Measurements from ENCODE around the gene KBTBD13.

Gene KBTBD13

GRCh38 chr15:65050270-65050669, 26.3 kb upstream of the KBTBD13 start:
- DNase-seq (ENCODE audit: extremely low read depth in 1 of 2, low read depth in 1 of 2): no peak

GRCh38 chr15:65051266-65051665, 25.3 kb upstream of the KBTBD13 start:
- DNase-seq (ENCODE audit: extremely low read depth in 1 of 2, low read depth in 1 of 2): no peak

DNA sequence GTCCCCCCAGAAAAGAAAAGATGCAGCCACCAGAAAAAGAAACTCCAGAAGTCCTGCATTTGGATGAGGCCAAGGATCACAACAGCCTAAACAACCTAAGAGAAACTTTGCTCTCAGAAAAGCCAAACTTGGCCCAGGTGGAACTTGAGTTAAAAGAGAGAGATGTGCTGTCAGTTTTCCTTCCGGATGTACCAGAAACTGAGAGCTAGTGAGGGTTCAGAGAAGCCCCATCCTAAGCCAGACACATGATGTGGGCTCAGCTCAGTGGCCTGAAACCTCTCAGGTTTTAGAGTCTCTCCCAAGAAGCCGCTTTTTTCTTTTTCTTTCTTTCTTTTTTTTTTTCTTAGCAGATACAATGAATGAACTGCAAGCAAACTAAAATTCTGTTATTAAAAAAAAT, 23.6 kb upstream of the KBTBD13 start:
- DNase-seq (ENCODE audit: extremely low read depth in 1 of 2, low read depth in 1 of 2): no peak

DNA sequence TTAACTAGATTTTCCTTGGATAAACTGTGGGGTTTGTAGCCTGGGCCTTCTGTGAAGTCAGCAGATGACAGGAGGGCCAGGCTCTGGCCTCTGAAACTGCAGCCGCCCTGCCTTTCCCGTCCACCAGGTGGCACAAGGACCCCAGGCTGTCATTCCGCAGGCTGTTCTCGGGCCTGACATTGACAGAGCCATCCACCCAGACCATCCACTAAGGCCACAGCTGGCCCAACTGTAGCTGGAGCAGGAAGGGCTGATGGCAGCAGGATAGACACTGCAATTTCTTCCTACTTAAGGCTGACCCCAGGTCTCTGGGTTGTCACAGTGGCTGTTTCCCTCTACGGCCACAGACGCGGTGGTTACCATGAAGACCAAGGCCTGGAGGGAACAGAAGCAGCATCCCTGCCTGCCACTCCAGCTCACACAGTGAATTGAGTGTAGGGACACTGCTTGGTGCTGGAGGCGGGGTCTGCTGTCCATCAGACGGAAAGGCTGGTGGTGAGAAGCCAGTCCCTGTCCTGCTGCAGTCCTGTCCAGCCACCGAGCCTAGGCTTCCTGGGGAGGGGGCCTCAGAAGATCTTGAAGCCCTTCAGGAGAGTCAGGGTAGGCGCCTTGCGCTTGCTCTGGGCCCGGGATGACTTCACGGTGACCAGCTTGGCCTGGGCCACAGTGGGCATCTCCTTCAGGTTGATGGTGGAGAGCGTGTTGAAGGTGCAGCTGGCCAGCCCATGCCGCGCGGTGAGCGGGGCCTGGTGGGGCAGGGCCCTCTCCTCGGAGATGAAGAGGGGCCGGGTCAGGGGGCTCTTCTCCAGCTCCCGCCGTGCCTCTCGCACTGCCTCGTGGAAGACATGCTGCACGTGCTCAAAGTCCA, 22.0 kb upstream of the KBTBD13 start:
- DNase-seq (ENCODE audit: extremely low read depth in 1 of 2, low read depth in 1 of 2): peak; percentile 30 to 32

DNA sequence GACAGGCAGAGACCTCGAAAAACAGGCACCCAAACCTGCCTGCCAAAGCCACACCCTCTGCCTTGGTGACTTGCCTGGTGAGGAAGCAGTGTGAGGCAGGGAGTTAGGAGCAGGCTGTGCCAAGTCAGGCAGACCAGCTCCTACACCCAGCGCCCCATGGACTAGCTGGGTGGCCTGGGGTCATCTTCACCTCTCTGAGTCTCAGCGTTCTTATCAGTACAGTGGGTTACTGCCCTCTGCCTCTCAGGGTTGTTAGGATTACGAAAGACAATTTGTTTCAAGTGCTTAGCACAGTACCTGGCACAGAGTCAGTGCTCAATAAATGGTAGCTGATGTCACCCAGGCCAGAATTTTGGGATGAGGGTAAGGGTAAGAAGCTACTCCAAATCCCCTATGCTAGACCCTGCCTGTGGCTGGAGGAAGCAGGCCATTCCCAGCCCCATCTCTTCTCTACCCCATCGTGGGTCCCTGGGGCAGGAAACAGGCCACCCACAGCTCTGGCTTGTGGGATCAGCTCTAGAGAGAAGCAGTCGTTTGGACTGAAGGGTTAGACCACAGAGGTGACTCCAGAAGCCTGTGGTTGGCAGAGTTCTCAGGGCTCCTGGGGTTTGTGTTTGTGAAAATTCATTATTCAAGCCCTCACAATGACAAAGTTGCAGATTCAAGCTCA, 21.2 kb upstream of the KBTBD13 start:
- DNase-seq (ENCODE audit: extremely low read depth in 1 of 2, low read depth in 1 of 2): no peak

DNA sequence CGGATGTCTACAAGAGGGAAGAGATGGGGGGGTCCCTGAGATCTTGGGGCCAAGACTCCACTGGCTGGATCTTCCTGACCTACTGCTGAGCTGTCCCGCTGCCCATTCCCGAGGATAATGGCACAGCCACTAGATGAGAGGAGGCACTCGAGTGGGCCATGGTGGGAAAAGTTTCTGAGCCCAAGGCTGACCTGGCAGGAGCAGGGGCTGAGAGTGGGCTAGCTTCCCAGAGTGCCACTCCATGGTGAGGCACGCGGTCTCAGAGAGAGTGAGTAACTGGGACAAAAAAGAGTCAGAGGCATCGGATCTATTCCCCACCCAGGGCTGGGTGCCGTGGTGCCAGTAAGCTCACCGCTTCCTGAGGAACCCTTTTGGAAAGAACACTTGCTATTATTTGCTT, 20.4 kb upstream of the KBTBD13 start:
- DNase-seq (ENCODE audit: extremely low read depth in 1 of 2, low read depth in 1 of 2): no peak

DNA sequence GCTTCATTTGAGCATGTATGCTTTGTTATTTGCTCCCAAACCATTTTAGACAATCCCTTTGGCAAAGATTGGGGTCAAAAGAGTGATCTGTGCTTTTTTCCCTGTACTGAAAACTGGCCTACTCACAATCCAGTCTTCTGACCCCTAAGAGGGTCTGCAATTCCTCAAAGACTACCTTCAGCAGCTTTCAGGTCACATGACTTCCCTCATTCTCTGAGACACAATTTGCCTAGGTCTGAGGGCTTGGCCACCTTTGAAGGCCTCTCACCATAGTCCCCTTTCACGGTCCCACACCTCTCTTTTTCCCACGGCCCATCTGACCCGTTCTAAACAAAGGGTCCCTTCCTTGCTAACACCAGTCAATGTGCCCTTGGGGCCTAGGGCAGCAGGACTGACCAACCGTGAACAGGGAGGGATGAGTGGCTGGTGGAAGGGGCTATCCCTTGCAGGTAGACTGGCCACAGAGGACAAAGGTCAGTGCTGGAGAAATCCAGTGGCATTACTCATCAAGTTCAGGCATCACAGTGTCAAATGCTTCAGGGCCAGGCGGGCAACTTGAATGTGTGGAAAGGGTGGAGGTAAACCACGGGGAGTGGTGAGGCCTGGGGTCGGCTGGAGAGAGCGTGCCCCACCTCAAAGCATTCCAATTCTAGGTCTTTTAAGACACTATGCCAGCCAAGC, 19.5 kb upstream of the KBTBD13 start:
- DNase-seq (ENCODE audit: extremely low read depth in 1 of 2, low read depth in 1 of 2): no peak

- no peak for DNase-seq (ENCODE audit: extremely low read depth in 1 of 2, low read depth in 1 of 2)
These were observed 19.0 kb upstream of the KBTBD13 start for GRCh38 chr15:65057549-65057940.

DNA sequence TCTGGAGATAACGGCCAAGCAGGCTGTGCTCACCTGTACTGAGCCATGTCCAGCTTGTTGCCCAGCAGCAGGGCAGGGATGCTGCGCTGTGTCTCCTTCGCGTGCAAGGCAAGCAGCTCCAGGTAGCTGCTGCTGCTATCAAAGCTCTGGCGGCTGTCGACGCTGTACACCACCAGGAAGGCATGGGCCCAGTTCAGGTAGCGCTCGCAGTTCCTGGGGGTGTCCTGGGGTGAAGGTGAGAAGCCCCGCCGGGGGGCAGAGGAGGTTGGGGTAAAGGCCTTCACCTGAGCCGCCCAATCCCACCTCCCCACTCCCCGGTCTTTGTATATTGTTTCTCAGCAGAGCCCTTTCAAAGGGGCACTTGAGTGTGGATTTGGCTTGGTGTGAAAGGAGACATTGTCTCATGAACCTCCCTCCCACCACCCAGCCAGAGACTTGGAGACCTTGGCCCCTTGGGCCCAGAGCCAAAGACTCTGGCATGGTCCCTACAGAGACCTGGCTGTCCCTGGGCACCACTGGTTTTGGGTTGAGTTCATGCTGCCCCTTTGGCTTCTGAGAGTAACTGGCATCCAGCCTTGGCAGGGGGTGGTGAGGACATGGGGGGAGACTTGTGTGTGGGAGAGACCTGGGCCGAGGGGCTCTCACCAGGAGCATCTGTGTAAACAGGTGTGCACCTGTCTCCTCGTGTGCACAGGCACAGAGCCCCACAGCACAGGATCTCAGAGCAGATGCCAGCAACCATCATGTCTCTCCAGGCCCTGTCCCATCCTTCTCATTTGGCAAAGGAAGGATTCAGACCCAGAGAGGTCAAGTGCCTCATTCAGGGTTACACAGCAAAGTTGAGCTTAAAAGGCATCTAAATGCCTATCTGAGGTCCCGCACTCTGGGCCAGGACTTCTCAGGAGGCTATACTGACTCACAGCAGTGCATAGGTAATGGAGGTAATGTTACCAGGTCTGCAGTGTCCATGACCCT, 17.9 kb upstream of the KBTBD13 start:
- DNase-seq (ENCODE audit: extremely low read depth in 1 of 2, low read depth in 1 of 2): no peak

DNA sequence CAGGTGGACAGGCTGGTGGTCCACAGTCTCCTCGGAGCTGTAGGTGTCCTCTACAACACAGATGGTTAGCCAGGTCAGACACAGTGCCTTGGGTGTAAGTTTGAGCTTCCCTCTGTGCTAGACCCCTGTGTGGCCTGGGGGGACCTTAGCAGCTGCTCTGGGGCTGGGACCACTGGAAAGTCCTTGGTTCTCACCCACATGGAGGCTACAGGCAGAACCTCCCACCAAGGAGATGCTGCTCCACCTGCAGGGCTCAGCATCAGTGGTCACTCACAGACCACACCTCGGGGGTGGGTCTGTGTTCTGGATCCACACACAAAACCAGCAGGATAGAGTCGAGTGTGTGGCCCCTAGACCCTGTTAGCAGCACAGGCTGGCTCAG, 17.2 kb upstream of the KBTBD13 start:
- DNase-seq (ENCODE audit: extremely low read depth in 1 of 2, low read depth in 1 of 2): no peak

DNA sequence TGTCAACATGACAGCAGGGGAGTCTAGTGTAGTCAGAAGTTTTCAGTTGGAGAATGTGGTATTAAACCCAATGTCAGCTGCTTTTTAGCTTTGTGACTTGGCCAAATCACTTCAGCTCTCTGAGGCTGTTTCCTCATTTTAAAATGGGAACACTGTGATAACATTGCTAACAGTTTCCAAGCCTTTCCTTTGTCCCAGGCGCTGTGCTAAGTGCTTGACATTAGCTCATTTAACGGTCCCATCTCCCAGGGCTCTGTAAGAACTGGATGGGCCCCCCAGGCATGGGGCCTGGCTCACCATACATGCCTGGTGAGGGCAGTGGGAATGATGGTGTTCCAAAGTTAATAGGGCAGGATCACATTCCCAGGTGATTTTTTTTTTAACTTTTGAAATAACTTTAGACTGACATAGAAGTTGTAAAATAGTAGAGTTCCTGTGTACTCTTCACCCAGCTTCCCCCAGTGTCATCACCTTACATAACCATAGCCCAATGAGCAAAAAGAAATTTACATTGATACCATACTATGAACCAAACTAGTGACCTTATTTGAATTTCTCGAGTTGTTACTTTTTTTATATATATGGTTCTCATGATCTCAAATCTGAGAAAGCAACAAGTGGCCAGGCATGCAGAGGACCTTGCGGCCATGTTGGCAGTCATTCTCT, 16.5 kb upstream of the KBTBD13 start:
- DNase-seq (ENCODE audit: extremely low read depth in 1 of 2, low read depth in 1 of 2): no peak

GRCh38 chr15:65060641-65061397, 15.7 kb upstream of the KBTBD13 start:
- no peak for DNase-seq (ENCODE audit: extremely low read depth in 1 of 2, low read depth in 1 of 2)

DNA sequence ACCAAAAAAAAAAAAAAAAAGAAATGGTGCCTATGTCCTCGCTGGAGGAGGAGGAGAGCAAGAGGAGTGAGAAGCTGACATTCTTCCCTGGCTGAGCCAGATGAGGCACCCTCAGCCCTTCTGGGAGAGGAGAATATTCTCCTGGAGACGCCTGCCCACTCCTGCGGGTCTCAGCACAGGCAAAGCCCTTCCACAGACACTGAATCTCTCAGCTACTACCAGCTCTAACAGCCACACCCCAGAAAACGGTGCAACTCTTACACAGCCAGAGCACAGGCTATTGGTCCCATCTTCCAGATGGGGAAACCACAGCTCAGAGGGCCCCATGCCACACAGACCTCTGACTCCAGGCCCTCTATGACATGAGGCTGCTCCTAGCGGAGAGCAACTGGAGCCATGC, 14.5 kb upstream of the KBTBD13 start:
- DNase-seq (ENCODE audit: extremely low read depth in 1 of 2, low read depth in 1 of 2): no peak

DNA sequence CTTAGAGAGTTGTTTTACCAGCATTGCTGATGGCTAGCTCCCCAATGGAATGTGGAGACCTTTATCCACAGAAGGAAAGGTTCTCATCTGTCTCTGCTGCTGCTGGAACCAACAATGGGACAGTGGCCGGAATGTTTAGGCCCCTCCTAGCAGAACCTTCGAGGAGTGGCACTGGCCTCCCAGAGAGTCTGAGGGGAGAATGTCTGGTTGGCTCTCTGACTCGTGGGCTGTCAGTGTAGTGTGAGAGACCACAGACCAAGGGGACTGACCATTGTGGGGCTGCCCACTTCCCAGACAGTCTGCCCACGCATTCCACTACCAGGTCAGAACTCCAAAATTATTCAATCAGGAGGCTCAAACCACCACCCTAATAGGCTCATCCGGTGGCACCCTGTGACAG, 13.8 kb upstream of the KBTBD13 start:
- no peak for DNase-seq (ENCODE audit: extremely low read depth in 1 of 2, low read depth in 1 of 2)

DNA sequence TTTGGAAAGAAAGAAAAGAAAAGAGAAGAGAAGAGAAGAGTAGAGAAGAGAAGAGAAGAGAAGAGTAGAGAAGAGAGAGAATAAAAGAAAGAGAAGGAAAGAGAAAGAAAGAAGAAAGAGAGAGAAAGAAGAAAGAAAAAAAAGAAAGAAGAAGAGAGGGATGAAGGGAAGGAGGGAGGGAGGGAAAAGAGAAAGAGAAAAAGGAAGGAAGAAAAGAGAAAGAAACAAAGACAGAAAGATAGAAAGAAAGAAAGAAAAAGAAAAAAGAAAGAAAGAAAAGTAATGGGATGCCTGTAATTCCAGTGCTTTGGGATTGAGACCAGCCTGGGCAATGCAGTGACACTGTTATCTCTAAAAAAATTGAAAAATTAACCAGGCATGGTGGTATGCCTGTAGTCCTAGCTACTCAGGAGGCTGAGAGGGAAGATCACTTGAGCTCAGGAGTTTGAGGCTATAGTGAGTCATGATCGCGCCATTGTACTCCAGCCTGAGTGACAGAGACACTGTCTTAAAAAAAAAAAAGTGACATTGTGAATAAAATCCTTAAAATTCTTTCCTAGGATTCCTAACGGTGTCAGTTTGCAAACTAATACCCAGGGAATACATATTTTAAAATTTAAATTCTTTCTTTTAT, 10.4 kb upstream of the KBTBD13 start:
- no peak for DNase-seq (ENCODE audit: extremely low read depth in 1 of 2, low read depth in 1 of 2)

GRCh38 chr15:65066635-65067316, 9.8 kb upstream of the KBTBD13 start:
- no peak for DNase-seq (ENCODE audit: extremely low read depth in 1 of 2, low read depth in 1 of 2)

GRCh38 chr15:65067317-65067644, 9.3 kb upstream of the KBTBD13 start:
- no peak for DNase-seq (ENCODE audit: extremely low read depth in 1 of 2, low read depth in 1 of 2)

DNA sequence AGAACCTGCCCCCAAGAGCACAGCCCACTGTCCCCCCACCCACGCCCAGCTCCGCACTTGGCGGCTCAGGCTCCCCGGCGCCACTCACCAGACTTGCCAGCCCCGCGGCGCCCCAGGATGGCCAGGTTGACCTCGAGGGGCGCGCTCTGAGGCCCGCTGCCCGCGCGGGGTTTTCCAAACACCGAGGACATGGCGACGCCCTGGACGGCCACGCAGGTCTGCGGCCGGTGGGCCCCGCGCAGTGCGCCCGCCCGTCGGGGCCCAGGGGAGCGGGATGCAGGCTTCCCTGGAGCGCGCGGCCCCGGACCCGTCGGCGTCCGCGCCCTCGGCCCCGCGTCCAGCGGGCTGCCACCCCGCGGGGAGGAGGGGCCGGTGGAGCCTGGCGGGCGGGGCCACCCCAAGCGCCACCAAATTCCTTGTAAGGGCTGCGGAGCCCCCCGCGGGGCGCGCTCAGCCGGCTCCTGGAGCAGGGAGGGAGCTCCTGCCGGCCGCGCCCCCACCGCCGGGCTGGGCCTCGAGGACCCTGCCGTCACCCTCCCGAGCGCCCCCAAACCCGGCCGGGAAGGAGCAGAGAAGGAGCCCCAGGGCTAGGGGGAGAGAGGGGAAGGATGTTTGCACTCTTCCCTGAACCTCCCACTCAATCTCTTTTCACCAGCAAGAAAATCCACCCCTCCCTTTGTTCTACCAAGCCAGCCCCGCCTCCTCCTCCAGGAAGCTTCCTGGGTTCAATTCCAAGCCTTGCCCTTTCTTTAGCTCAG, 8.7 kb upstream of the KBTBD13 start, which contains the start of gene RASL12:
Gene RASL12, minus strand, starts transcription at position 347 of the 758 bp plus-strand sequence. Its CDS starts 156 bp downstream, at position 191.
- DNase-seq (ENCODE audit: extremely low read depth in 1 of 2, low read depth in 1 of 2): no peak
